HepG2 (cell line): ENCODE data around the gene GATAD2B. TPM values are rescaled to one million over a fixed set of nuclear protein-coding genes. Genes with fewer than 3 reads are reported as not detected.
A peak's percentile ranks its signal among the peaks of the same experiment; 100 is the strongest.

ENCODE experiments used
- CEBPB ChIP-seq: IDR thresholded peaks from 2 replicates; pipeline ENCODE4 v1.6.1; 2011; ENCODE audit warnings: low read depth, low read length, improper control_type of control experiment, borderline replicate concordance
- FOXA3 ChIP-seq: IDR thresholded peaks from 2 replicates; pipeline ENCODE4 v1.6.1; 2016; ENCODE audit warnings: missing genetic modification reagents, missing compliant biosample characterization
- HDAC6 ChIP-seq: fragments of 200-600 bp; sonication (generic); IDR thresholded peaks from 2 replicates; pipeline ENCODE4 v1.7.0; 2017; ENCODE audit warnings: mild to moderate bottlenecking, antibody characterized with exemption, low read length, low read depth
- HMG20A ChIP-seq: IDR thresholded peaks from 2 replicates; pipeline ENCODE4 v1.6.1; 2016; ENCODE audit warnings: borderline replicate concordance
- JUND ChIP-seq: sonication (generic); formaldehyde crosslinking; IDR thresholded peaks from 2 replicates; pipeline ENCODE4 v1.8.0; 2022; ENCODE audit warnings: mild to moderate bottlenecking, missing genetic modification reagents
- RBFOX2 ChIP-seq: fragments of 200-400 bp; formaldehyde crosslinking; IDR thresholded peaks from 2 replicates; pipeline ENCODE4 v1.6.1; 2017; ENCODE audit warnings: low read depth, mild to moderate bottlenecking, low read length
- SIX1 ChIP-seq: sonication (generic); formaldehyde crosslinking; IDR thresholded peaks from 2 replicates; pipeline ENCODE4 v1.4.0; 2020; ENCODE audit warnings: missing genetic modification reagents, borderline replicate concordance
- TGIF2 ChIP-seq: IDR thresholded peaks from 2 replicates; pipeline ENCODE4 v1.6.1; 2016; ENCODE audit warnings: control low read depth, missing compliant biosample characterization
- U2AF2 ChIP-seq: fragments of 200-400 bp; formaldehyde crosslinking; IDR thresholded peaks from 2 replicates; pipeline ENCODE4 v1.6.1; 2017; ENCODE audit warnings: low read depth, mild to moderate bottlenecking, low read length
- XRCC5 ChIP-seq: fragments of 200-400 bp; formaldehyde crosslinking; optimal IDR thresholded peaks from 2 replicates; pipeline ENCODE3; 2017; ENCODE audit warnings: mild to moderate bottlenecking, low read length
- YY1 ChIP-seq: IDR thresholded peaks from 2 replicates; pipeline ENCODE4 v1.6.1; 2011; ENCODE audit warnings: low read length, low read depth, moderate library complexity, mild to moderate bottlenecking; ENCODE audit not compliant: insufficient read depth, insufficient replicate concordance
- ZMAT3 ChIP-seq: sonication (generic); formaldehyde crosslinking; conservative IDR thresholded peaks from 2 replicates; pipeline ENCODE4 v1.7.0; 2021; ENCODE audit warnings: missing genetic modification reagents
- ZNF17 ChIP-seq: sonication (generic); formaldehyde crosslinking; IDR thresholded peaks from 2 replicates; pipeline ENCODE4 v1.5.0; 2020; ENCODE audit warnings: mild to moderate bottlenecking, missing genetic modification reagents
- ZNF432 ChIP-seq: sonication (generic); formaldehyde crosslinking; IDR thresholded peaks from 2 replicates; pipeline ENCODE4 v1.5.0; 2020; ENCODE audit warnings: missing genetic modification reagents, mild to moderate bottlenecking, borderline replicate concordance
- ZNF549 ChIP-seq: sonication (generic); formaldehyde crosslinking; IDR thresholded peaks from 2 replicates; pipeline ENCODE4 v1.5.0; 2020; ENCODE audit warnings: missing genetic modification reagents
- ZNF713 ChIP-seq: sonication (generic); formaldehyde crosslinking; IDR thresholded peaks from 2 replicates; pipeline ENCODE4 v1.4.0; 2020; ENCODE audit warnings: mild to moderate bottlenecking, missing genetic modification reagents
- polyA plus RNA-seq, 8 experiments: library from polyadenylated mRNA; depleted of rRNA in 3 of 8; stranded (reverse) in 7 of 8; unstranded in 1 of 8; fragments of >200 nt; fragmentation: Illumina TruSeq in 4 of 8; extraction: Trizol in 4 of 8; gene quantifications; 2 replicates each; pipeline versions ENCODE4 v1.2.1 to v1.2.3, GENCODE V29; 2011 to 2016; ENCODE audit warnings: low read depth in 4 of 8, missing spikeins in 1 of 8, mixed read lengths in 1 of 8; ENCODE audit not compliant: insufficient read depth in 1 of 8
- total RNA-seq, 5 experiments: library from RNA; depleted of rRNA; stranded (reverse); fragments of >200 nt; fragmentation: Illumina TruSeq; extraction: Trizol; gene quantifications; 2 replicates each; pipeline ENCODE4 v1.2.3, GENCODE V29; 2016; ENCODE audit warnings: low read depth in 1 of 5
- TF ChIP-seq, protein P1 (sequence below): fragments of 450-650 bp; IDR thresholded peaks from 2 replicates; pipeline ENCODE4 v1.6.1; 2017; ENCODE audit warnings: mild to moderate bottlenecking
- TF ChIP-seq, protein P2 (sequence below), 2 experiments: fragments of 450-650 bp in 1 of 2; sonication (generic) in 1 of 2; formaldehyde crosslinking in 1 of 2; IDR thresholded peaks; 2 replicates each; pipeline versions ENCODE4 v1.6.1 to v1.8.0; 2016 to 2022; ENCODE audit warnings: antibody characterized with exemption in 1 of 2, mild to moderate bottlenecking in 1 of 2, missing genetic modification reagents in 1 of 2

The GATAD2B gene
- total and polyA plus RNA-seq, 2 of the 13 experiments (the other 11 are each of a cell fraction or from before 2014, with no cell fraction given), result 3.2 to 5.2 TPM

DNA sequence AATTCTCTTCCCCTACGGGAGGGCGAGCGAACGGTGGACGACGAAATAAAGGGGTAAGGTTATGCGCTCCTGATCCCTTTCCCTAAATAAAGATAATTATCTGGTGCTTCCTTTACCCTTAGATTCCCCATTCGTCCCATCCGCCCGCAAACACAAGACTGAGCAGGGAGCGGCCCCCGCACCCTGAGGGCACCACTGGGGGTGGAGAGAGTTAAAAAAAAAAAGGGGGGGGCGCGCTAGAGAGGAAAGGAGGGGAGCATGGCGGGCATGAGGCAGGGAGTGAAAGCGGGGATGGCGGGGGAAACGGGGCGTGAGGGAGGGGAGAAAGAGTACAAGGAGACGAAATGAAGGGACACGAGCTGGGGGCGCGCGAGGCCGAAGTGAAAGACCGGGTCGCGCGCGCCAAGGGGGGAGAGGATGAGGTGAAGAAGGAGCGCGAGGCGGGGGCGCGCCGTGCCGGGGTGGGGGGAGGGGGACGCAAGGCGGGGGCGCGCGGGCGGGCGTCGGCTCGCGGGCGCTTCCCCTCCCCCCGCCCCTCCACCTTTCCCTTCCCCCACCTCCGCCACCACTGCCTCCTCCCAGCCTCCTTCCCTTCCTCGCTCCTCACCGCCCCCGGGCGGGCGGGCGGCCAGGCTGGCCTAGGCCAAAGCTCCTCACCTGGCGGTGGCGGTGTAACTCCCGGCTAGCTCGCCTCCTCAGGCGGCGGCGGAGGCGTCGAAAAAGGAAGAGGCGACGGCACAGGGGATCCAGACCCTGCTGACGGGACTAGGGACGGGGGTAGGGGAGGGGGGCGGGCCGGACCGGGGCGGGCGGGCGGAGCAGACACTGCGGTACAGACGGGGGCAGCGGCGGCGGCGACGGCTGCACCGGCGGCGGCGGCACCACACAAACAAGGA, 448 bp downstream of the GATAD2B start (continued):
- TF ChIP-seq RBFOX2 (peak; percentile 67), U2AF2 (no peak), TGIF2 (CRISPR knock-in tag) (no peak), ZNF549 (CRISPR knock-in tag) (no peak), FOXA3 (CRISPR knock-in tag) (no peak), JUND (CRISPR knock-in tag) (no peak), ZNF432 (CRISPR knock-in tag) (no peak), ZMAT3 (CRISPR knock-in tag) (no peak), ZNF17 (CRISPR knock-in tag) (no peak), YY1 (no peak), CEBPB (no peak), SIX1 (CRISPR knock-in tag) (no peak), ZNF713 (CRISPR knock-in tag) (no peak), XRCC5 (no peak), HDAC6 (no peak), HMG20A (CRISPR knock-in tag) (no peak)
- TF ChIP-seq, protein P1, sequence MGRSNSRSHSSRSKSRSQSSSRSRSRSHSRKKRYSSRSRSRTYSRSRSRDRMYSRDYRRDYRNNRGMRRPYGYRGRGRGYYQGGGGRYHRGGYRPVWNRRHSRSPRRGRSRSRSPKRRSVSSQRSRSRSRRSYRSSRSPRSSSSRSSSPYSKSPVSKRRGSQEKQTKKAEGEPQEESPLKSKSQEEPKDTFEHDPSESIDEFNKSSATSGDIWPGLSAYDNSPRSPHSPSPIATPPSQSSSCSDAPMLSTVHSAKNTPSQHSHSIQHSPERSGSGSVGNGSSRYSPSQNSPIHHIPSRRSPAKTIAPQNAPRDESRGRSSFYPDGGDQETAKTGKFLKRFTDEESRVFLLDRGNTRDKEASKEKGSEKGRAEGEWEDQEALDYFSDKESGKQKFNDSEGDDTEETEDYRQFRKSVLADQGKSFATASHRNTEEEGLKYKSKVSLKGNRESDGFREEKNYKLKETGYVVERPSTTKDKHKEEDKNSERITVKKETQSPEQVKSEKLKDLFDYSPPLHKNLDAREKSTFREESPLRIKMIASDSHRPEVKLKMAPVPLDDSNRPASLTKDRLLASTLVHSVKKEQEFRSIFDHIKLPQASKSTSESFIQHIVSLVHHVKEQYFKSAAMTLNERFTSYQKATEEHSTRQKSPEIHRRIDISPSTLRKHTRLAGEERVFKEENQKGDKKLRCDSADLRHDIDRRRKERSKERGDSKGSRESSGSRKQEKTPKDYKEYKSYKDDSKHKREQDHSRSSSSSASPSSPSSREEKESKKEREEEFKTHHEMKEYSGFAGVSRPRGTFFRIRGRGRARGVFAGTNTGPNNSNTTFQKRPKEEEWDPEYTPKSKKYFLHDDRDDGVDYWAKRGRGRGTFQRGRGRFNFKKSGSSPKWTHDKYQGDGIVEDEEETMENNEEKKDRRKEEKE, result no peak
- TF ChIP-seq, protein P2, sequence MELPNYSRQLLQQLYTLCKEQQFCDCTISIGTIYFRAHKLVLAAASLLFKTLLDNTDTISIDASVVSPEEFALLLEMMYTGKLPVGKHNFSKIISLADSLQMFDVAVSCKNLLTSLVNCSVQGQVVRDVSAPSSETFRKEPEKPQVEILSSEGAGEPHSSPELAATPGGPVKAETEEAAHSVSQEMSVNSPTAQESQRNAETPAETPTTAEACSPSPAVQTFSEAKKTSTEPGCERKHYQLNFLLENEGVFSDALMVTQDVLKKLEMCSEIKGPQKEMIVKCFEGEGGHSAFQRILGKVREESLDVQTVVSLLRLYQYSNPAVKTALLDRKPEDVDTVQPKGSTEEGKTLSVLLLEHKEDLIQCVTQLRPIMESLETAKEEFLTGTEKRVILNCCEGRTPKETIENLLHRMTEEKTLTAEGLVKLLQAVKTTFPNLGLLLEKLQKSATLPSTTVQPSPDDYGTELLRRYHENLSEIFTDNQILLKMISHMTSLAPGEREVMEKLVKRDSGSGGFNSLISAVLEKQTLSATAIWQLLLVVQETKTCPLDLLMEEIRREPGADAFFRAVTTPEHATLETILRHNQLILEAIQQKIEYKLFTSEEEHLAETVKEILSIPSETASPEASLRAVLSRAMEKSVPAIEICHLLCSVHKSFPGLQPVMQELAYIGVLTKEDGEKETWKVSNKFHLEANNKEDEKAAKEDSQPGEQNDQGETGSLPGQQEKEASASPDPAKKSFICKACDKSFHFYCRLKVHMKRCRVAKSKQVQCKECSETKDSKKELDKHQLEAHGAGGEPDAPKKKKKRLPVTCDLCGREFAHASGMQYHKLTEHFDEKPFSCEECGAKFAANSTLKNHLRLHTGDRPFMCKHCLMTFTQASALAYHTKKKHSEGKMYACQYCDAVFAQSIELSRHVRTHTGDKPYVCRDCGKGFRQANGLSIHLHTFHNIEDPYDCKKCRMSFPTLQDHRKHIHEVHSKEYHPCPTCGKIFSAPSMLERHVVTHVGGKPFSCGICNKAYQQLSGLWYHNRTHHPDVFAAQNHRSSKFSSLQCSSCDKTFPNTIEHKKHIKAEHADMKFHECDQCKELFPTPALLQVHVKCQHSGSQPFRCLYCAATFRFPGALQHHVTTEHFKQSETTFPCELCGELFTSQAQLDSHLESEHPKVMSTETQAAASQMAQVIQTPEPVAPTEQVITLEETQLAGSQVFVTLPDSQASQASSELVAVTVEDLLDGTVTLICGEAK (IDR thresholded peaks at IDR 0.05), result no peak
- TF ChIP-seq, protein P2 (CRISPR knock-in tag; IDR thresholded peaks at IDR 0.05), result no peak
